Mononuclear cell (primary cell): Measurements from ENCODE around the gene TAS1R3. TPM values are rescaled to one million over a fixed set of nuclear protein-coding genes. Genes with fewer than 3 reads are reported as not detected.

Source experiments
- H3K27me3 ChIP-seq: 2 replicates; pipeline ENCODE4 v1.6.0; 2011; ENCODE audit warnings: low read length, control low read depth; ENCODE audit not compliant: insufficient read depth
- H3K4me1 ChIP-seq: 2 replicates; pipeline ENCODE4 v1.5.1; 2011; ENCODE audit warnings: mild to moderate bottlenecking, low read length, control low read depth; ENCODE audit not compliant: insufficient read depth
- H3K4me3 ChIP-seq: 2 replicates; pipeline ENCODE4 v1.5.1; 2011; ENCODE audit warnings: mild to moderate bottlenecking, low read length, moderate library complexity
- H3K9me3 ChIP-seq: 2 replicates; pipeline ENCODE4 v1.5.1; 2011; ENCODE audit warnings: low read depth, mild to moderate bottlenecking, control low read depth, low read length
- total RNA-seq: library from RNA; depleted of rRNA; stranded (reverse); fragments of >200 nt; gene quantifications from one replicate; pipeline ENCODE4 v1.2.3, GENCODE V29; 2012

Gene TAS1R3
- total RNA-seq: 0.94 TPM

DNA sequence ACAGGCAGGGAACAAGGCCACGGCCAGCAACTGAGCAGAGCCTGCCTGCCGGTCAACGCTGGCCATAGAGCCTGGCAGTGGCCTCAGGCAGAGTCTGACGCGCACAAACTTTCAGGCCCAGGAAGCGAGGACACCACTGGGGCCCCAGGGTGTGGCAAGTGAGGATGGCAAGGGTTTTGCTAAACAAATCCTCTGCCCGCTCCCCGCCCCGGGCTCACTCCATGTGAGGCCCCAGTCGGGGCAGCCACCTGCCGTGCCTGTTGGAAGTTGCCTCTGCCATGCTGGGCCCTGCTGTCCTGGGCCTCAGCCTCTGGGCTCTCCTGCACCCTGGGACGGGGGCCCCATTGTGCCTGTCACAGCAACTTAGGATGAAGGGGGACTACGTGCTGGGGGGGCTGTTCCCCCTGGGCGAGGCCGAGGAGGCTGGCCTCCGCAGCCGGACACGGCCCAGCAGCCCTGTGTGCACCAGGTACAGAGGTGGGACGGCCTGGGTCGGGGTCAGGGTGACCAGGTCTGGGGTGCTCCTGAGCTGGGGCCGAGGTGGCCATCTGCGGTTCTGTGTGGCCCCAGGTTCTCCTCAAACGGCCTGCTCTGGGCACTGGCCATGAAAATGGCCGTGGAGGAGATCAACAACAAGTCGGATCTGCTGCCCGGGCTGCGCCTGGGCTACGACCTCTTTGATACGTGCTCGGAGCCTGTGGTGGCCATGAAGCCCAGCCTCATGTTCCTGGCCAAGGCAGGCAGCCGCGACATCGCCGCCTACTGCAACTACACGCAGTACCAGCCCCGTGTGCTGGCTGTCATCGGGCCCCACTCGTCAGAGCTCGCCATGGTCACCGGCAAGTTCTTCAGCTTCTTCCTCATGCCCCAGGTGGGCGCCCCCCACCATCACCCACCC, at the start of gene TAS1R3:
TAS1R3 (plus strand) TSS at position 213 of the 898 bp plus-strand sequence; CDS start at position 279, 66 bp downstream.
- Histone ChIP-seq H3K4me1 (peaks cover under 1% of the 10 kb centered on the region), H3K4me3 (no peak within 1 kb of the TSS), H3K27me3 (no peaks in the 10 kb centered on the region), H3K9me3 (no peaks in the 10 kb centered on the region)

DNA sequence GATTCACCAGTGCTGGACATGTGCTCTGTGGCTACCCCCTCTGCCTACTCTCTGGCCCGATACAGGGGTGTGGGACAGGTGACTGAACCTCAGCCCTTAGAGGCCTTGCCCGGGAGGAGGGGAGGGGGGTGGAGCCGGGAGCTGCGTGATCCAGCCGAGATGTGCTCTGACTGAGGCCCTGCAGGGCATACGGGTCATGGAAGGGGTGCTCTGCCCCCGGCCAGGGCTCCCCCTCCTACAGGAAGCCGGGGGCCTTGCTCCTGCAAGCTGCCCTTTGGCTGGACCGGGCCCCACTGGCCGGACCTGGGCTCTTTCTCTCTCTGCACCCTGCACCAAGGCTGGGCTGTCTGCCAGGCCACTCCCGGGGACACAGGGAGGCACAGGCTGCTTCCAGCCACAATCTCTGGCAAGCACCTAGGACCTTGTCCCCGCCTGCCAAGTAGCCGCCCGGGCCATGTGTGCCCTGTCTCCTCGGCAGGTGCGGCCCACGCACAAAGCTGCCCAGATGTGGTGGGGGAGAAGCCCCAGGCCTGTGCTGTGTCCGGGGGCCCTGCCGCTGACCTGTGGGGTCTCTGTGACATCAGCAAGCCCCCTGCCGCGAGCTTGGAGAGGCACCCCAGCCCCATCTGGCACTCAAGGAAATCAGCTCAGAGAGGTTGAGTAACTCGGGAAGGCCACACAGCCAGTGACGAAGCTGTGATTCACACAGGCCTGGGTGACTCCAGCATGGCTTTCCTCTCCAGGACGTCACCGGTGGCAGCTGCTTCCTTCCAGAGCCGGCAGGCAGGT, 49.4 kb upstream of the TAS1R3 start:
- no peak overlapping the region for H3K4me3 ChIP-seq
- H3K4me1 ChIP-seq: no peaks in the 10 kb centered on the region
- no peaks in the 10 kb centered on the region for H3K9me3 ChIP-seq
- no peaks in the 10 kb centered on the region for H3K27me3 ChIP-seq

DNA sequence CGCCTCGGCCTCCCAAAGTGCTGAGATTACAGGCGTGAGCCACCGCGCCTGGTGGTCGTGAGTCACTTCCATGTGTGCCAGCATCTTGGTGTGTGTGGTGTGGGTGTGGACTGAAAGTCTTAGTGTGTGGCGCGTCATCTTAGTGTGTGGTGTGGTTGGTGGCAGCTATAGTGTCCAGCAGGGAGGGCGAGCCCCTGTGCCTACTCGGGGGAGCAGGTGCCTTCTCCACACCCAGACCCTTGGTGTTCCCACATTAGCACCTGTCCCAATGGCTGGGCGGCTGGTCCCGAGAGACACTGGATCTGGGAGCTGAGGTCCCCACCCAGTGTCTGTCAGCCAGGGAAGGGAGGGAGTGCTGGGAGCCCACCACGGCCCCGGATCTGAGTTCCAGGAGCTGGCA, 48.1 kb upstream of the TAS1R3 start:
- H3K27me3 ChIP-seq: no peaks in the 10 kb centered on the region
- no peak overlapping the region for H3K4me3 ChIP-seq
- no peaks in the 10 kb centered on the region for H3K9me3 ChIP-seq
- H3K4me1 ChIP-seq: no peaks in the 10 kb centered on the region

DNA sequence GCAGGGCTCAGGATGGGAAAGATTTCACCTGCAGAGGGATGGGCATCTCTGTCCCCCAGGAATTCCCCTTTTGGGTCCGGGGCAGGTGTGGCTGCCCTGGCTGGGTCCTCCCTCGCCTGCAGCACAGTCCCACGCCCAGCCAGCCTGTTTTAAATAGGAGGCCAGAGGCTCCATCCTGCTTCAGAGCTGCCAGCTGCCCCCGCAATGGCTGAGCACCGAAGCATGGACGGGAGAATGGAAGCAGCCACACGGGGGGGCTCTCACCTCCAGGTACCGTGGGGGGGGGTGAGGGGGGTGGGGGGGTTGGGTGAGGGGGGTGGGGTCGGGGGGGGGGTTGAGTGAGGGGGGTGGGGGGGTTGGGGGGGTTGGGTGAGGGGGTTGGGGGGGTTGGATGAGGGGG, 47.3 kb upstream of the TAS1R3 start:
- H3K4me3 ChIP-seq: no peak overlapping the region
- H3K27me3 ChIP-seq: no peaks in the 10 kb centered on the region
- H3K9me3 ChIP-seq: no peaks in the 10 kb centered on the region
- no peaks in the 10 kb centered on the region for H3K4me1 ChIP-seq

DNA sequence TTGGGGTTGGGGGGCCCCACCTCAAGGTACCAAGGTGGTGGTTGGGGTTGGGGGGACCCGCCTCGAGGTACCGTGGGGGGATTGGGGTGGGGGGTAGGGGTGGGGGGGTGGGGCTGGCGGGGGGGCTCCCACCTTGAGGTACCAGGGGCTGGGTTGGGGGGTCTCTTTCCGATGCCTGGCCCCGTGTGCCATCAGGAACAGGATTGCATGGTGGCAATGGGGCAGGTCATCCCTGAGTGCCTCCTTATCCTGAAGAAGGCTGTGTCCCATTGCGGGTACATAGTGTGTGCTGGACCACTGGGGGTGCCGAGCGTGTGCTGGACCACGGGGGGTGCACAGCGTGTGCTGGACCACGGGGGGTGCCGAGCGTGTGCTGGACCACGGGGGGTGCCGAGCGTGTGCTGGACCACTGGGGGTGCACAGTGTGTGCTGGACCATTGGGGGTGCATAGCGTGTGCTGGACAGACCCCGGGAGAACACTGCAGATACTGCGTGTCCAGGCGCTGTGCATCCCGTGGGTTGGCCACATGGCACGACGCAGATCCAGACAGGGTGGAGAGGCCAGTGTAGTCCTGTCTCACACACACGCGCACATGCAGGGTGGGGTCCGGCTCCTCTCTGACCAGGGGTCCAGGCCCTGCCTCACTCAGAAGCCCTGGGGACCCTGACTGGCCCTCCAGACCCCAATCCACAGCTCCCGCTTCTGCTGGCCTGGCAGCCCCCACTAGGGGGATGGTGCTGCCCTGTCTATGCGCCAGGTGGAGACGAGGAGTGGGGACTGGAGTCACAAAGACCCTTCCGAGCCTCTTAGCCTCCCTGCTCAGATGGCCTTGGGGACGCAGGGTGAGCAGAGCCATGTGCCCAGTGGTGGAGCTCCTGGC, 46.6 kb upstream of the TAS1R3 start:
- Histone ChIP-seq H3K4me3 (no peak overlapping the region), H3K9me3 (no peaks in the 10 kb centered on the region), H3K27me3 (no peaks in the 10 kb centered on the region), H3K4me1 (no peaks in the 10 kb centered on the region)

DNA sequence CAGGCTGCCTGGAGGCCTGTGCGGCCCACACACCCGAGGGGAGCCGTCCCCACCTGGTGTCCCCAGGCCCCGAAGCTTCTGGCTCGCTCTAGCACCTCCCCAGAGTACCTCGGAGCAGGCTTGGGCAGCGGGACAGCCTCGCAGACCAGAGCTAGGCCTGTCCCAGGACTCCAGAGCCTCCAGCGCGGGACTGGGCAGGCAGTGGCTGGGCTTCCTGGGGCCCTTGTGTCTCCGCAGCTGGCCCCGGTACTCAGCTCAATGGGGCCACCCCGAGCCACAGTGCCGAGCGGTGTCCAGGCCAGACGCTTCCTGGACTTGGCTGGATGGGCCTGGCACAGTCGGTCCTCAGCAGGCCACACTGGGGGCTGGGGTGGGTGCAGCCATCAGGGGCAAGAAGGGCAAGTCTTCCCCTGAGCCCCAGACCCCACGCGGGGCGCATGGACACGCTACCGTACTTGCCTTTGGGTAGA, 45.9 kb upstream of the TAS1R3 start:
- Histone ChIP-seq H3K4me3 (no peak overlapping the region), H3K4me1 (no peaks in the 10 kb centered on the region), H3K27me3 (no peaks in the 10 kb centered on the region), H3K9me3 (no peaks in the 10 kb centered on the region)

DNA sequence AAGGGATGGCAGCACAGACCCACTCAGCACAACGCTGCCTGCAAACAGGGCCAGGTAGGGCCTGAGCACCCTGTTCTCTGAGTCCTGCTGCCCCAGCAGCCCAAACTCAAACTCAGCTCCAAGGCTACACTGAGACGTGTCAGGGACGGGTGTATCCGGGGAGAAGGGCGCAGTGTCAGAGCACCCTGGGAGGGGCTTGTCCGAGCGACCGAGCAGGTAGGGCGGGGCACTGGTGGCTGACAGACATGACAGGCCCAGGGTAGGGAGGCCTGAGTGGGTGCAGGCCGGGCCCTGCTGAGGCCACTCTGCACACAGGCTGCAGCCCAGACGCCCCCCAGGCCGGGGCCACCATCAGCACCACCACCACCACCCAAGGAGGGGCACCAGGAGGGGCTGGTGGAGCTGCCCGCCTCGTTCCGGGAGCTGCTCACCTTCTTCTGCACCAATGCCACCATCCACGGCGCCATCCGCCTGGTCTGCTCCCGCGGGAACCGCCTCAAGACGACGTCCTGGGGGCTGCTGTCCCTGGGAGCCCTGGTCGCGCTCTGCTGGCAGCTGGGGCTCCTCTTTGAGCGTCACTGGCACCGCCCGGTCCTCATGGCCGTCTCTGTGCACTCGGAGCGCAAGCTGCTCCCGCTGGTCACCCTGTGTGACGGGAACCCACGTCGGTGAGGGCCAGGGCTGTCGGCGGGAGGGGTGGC, 45.3 kb upstream of the TAS1R3 start:
- H3K27me3 ChIP-seq: no peaks in the 10 kb centered on the region
- no peak overlapping the region for H3K4me3 ChIP-seq
- H3K4me1 ChIP-seq: no peaks in the 10 kb centered on the region
- no peaks in the 10 kb centered on the region for H3K9me3 ChIP-seq

DNA sequence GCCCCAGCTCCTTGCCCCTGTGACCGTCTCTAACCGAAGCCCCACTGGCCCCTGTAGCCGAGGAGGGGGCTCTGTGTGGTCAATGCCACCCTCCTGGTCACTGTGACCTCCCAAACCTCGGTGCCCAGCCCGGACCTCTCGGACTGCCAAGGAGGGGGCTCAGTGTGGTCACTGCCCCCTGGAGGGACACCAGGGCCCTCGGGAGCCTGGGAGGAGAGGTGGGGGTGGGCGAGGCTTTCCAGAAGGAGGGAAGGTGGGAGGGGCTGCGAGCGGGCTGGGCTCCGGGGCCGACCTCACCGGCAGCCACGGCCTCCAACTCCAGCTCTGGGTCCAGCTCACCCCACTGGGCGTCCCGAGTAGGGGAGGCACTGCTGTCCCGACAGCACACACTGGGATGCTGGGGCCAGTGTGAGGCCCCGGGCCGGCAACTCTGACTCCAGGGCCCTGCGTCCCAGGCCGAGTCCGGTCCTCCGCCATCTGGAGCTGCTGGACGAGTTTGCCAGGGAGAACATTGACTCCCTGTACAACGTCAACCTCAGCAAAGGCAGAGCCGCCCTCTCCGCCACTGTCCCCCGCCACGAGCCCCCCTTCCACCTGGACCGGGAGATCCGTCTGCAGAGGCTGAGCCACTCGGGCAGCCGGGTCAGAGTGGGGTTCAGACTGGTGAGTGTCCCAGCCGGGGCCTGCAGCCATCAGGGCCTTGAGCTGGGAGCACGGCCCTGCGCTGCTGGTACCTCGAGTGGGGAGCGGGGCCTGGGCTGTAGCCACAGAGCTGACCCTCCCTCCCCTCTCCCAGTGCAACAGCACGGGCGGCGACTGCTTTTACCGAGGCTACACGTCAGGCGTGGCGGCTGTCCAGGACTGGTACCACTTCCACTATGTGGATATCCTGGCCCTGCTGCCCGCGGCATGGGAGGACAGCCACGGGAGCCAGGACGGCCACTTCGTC, 44.5 kb upstream of the TAS1R3 start:
- Histone ChIP-seq H3K9me3 (no peaks in the 10 kb centered on the region), H3K4me1 (no peaks in the 10 kb centered on the region), H3K4me3 (no peak overlapping the region), H3K27me3 (no peaks in the 10 kb centered on the region)

DNA sequence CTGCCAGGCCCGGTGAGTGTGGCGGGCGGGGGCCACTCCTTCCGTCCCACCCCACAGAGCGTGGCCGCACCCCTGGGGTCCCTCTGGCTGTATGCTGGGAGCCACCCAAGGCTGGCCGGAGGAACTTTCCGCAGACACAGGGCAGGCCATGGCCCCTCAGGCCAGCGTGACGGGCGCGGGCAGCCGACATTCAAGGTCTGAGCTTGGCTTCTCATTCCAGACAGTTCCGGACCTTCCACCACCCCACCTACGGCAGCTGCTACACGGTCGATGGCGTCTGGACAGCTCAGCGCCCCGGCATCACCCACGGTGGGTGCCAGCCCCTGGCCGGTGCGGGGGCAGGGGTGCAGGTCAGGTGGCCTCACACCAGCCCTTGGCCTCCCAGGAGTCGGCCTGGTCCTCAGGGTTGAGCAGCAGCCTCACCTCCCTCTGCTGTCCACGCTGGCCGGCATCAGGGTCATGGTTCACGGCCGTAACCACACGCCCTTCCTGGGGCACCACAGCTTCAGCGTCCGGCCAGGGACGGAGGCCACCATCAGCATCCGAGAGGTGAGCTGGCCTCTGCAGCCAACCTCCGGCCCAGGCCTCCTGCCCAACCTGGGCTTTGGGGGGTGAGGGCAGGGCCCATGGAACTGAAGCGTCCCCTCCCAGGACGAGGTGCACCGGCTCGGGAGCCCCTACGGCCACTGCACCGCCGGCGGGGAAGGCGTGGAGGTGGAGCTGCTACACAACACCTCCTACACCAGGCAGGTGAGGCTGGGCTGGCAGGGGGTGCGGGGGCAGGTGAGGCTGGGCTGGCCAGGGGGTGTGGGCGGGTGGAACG, 43.6 kb upstream of the TAS1R3 start:
- H3K9me3 ChIP-seq: no peaks in the 10 kb centered on the region
- H3K4me1 ChIP-seq: no peaks in the 10 kb centered on the region
- H3K4me3 ChIP-seq: no peak overlapping the region
- H3K27me3 ChIP-seq: no peaks in the 10 kb centered on the region

DNA sequence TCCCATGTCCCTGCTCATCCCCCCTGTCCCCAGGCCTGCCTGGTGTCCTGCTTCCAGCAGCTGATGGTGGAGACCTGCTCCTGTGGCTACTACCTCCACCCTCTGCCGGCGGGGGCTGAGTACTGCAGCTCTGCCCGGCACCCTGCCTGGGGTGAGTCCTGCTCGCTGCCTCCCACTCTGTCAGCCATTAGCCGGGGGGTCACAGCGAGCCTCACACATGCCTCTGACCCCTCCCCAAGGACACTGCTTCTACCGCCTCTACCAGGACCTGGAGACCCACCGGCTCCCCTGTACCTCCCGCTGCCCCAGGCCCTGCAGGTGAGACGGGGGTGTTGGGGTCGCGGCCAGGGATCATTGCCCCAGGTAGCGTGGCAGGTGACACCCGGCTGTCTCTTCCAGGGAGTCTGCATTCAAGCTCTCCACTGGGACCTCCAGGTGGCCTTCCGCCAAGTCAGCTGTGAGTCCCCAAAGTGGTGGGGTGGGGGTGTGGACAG, 40.8 kb upstream of the TAS1R3 start:
- Histone ChIP-seq H3K9me3 (no peaks in the 10 kb centered on the region), H3K27me3 (no peaks in the 10 kb centered on the region), H3K4me3 (no peak overlapping the region), H3K4me1 (no peaks in the 10 kb centered on the region)

DNA sequence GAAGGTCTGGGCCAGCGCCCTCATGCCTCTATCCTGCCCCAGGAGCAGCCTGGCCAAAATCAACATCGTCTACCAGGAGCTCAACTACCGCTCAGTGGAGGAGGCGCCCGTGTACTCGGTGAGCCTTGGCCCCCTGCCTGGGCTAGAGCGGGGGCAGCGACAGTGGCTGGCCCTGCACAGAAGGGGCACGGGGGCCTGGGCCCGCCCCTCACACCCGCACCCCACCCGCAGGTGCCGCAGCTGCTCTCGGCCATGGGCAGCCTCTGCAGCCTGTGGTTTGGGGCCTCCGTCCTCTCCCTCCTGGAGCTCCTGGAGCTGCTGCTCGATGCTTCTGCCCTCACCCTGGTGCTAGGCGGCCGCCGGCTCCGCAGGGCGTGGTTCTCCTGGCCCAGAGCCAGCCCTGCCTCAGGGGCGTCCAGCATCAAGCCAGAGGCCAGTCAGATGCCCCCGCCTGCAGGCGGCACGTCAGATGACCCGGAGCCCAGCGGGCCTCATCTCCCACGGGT, 40.0 kb upstream of the TAS1R3 start:
- no peaks in the 10 kb centered on the region for H3K4me1 ChIP-seq
- no peaks in the 10 kb centered on the region for H3K27me3 ChIP-seq

DNA sequence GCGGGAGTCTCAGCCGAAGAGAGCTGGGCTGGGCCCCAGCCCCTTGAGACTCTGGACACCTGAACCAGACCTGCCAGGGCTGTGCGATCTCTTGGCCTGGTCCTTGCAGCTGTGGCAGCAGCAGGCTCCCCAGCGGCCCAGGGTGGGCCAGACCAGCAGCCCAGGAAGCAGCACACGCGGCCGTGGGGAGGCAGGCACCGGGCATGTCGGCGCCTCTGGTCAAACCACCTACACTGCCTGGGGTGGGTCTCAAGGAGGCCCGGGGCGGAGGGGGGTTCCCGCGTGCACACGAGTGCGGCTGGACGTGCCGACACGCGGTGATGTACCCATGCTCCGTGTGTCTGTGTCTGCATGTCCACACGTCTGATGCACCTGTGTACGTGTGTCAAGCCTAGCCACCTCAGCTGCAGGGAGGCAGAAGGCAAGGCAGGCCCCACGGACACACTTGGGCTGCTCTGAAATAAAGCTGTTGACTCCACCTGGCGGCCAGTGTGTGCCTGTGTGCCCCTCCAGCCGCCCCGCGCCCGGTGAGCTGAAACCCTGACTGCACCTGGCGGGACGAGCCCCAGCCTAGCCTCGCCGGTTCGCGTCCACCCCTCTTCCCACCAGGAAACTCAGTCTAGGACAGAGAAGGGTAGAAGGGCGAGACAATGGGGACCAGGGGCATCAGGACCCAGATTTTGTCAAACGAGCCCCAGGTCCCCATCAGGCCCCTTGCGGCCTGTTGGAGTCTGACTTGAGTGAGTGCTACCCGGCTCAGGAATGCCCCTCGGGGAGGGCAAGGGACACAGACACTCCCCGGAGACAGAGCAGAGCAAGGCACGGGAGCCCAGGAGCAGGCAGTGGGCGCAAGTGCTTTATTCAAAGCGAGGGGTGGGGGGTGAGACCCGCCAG, 39.3 kb upstream of the TAS1R3 start:
- Histone ChIP-seq H3K27me3 (no peaks in the 10 kb centered on the region), H3K4me3 (no peak overlapping the region), H3K4me1 (no peaks in the 10 kb centered on the region), H3K9me3 (no peaks in the 10 kb centered on the region)

More for the DNA sequence above, 40.0 kb upstream of the TAS1R3 start:
- H3K9me3 ChIP-seq: no peaks in the 10 kb centered on the region
- no peak overlapping the region for H3K4me3 ChIP-seq
